ENCODE measurements around the gene RASIP1. TPM values are rescaled to one million over a fixed set of nuclear protein-coding genes. Genes with fewer than 3 reads are reported as not detected.

RASIP1 gene
- total RNA-seq, 1 experiment from 2014 or later, result 0.51 TPM

DNA sequence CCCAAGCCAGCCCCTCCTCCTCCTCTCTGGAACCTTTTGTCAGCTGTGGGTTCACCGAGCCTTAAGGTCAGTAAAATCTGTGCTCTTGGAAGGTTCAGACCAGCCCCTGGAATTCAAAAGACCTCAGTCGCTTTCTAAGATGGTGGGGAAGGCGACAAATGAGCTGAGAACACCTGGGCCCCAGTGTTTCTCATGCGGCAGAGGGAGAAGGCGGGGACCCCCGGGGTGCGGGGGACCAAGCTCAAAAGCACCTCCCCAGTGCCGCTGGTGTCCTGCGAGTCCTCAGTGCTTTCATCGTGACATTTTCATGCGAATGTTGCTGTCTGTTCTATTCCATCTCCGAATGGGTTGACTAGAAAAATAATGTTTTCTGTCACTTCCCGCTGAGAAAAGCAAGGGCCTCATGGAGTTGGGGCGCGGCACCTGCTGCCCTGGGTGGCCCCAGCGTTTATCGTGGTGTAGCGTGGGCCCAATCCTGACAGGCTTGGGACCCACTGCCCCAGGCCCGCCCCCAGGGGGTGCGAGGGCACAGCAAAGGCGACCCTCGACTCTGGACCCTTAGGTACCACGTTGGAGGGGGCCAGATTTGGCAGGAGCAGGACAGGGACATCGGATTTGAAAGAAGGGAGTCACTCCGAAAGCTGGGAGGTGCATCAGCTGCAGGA, 66.8 kb downstream of the RASIP1 start:
- BruUV-seq (replicated peaks), result no TSS peak

DNA sequence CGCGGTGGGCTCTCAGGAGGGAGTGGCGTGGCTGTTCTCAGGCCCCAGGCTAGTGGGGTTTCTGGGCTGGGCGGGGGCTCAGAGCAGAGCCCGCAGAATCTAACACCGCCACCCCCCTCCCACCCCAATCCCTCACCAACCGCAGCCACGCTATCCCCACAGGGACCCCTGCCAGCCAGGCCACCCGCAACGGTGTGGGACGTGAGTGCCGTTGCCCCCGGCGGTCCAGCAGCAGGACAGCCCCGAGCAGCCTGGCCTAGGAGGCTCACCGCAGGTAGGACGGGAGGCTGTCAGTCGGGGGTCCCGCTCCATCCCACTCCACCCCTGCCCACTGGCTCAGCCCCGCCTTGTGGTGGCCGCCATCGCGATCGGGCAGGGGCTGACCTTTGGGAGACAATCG, 67.4 kb downstream of the RASIP1 start, which contains the start of gene NTN5:
TSS of gene NTN5 (minus strand) at position 24 of the 400 bp plus-strand sequence. CDS start 2,031 bp downstream, outside the sequence.
- POLR2A ChIA-PET (ENCODE audit: unreplicated experiment), result no interaction called here
- CTCF ChIA-PET, result no interaction called here
- no peaks in the 10 kb centered on the region for H4K20me1 ChIP-seq (ENCODE audit: low read length)

More for the DNA sequence above, 66.8 kb downstream of the RASIP1 start:
- ATAC-seq, result no peak
- DNase-seq, result no peak
- POLR2A ChIA-PET (ENCODE audit: unreplicated experiment), result no interaction called here
- Histone ChIP-seq H3K9me3 (ENCODE audit: low read length) (no peaks in the 10 kb centered on the region), H3K4me2 (ENCODE audit: low read length) (no peak overlapping the region), H3K9ac (ENCODE audit: low read length) (no peak overlapping the region), H3K4me1 (ENCODE audit: insufficient read depth, low read length) (no peaks in the 10 kb centered on the region), H3K79me2 (ENCODE audit: low read length) (no peaks in the 10 kb centered on the region), H3K27me3 (ENCODE audit: low read length) (no peaks in the 10 kb centered on the region), H3F3A (ENCODE audit: low read length, unreplicated experiment) (no peaks in the 10 kb centered on the region), H2AFZ (ENCODE audit: low read length) (no peak overlapping the region), H3K9me2 (replicated peaks; ENCODE audit: low read length) (no peaks in the 10 kb centered on the region), H3K4me3 (ENCODE audit: low read length) (no peak overlapping the region), H4K20me1 (ENCODE audit: low read length) (no peaks in the 10 kb centered on the region), H3K27ac (ENCODE audit: low read length) (no peak overlapping the region), H3K36me3 (ENCODE audit: low read depth, low read length) (no peaks in the 10 kb centered on the region)
- intact Hi-C loops (cut with micrococcal nuclease), result no loop called here
- TF ChIP-seq, protein P1, sequence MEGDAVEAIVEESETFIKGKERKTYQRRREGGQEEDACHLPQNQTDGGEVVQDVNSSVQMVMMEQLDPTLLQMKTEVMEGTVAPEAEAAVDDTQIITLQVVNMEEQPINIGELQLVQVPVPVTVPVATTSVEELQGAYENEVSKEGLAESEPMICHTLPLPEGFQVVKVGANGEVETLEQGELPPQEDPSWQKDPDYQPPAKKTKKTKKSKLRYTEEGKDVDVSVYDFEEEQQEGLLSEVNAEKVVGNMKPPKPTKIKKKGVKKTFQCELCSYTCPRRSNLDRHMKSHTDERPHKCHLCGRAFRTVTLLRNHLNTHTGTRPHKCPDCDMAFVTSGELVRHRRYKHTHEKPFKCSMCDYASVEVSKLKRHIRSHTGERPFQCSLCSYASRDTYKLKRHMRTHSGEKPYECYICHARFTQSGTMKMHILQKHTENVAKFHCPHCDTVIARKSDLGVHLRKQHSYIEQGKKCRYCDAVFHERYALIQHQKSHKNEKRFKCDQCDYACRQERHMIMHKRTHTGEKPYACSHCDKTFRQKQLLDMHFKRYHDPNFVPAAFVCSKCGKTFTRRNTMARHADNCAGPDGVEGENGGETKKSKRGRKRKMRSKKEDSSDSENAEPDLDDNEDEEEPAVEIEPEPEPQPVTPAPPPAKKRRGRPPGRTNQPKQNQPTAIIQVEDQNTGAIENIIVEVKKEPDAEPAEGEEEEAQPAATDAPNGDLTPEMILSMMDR (conservative IDR thresholded peaks at IDR 0.05; ENCODE audit: low read depth, low read length), result no peak
- TF ChIP-seq EZH2 (IDR thresholded peaks at IDR 0.05; ENCODE audit: low read length, unreplicated experiment) (no peak), EZH2phosphoT487 (IDR thresholded peaks at IDR 0.05; ENCODE audit: borderline replicate concordance, low read length) (no peak)
- CTCF ChIA-PET, result interaction anchor here (0.8 kb wide), 1 partner anchor 26 kb away, joined by 3 read pairs; no protein-coding TSS in a partner anchor

More for the DNA sequence above, 67.4 kb downstream of the RASIP1 start, which contains the start of gene NTN5:
- H3K36me3 ChIP-seq (ENCODE audit: low read depth, low read length), result no peaks in the 10 kb centered on the region
- H3K4me2 ChIP-seq (ENCODE audit: low read length), result no peak within 1 kb of the TSS
- H3K27me3 ChIP-seq (ENCODE audit: low read length), result no peaks in the 10 kb centered on the region
- H3K9me3 ChIP-seq (ENCODE audit: low read length), result no peaks in the 10 kb centered on the region
- BruUV-seq (replicated peaks), result no TSS peak
- no peaks in the 10 kb centered on the region for H3K79me2 ChIP-seq (ENCODE audit: low read length)
- H3K9me2 ChIP-seq (replicated peaks; ENCODE audit: low read length), result no peaks in the 10 kb centered on the region
- DNase-seq (no peak), ATAC-seq (no peak)
- no peak within 1 kb of the TSS for H2AFZ ChIP-seq (ENCODE audit: low read length)
- no peak within 1 kb of the TSS for H3K4me3 ChIP-seq (ENCODE audit: low read length)
- no peak within 1 kb of the TSS for H3K27ac ChIP-seq (ENCODE audit: low read length)
- H3F3A ChIP-seq (ENCODE audit: low read length, unreplicated experiment), result no peaks in the 10 kb centered on the region
- no peak within 1 kb of the TSS for H3K9ac ChIP-seq (ENCODE audit: low read length)
- H3K4me1 ChIP-seq (ENCODE audit: insufficient read depth, low read length), result no peaks in the 10 kb centered on the region
- intact Hi-C loops (cut with micrococcal nuclease), result no loop called here
- TF ChIP-seq EZH2phosphoT487 (IDR thresholded peaks at IDR 0.05; ENCODE audit: borderline replicate concordance, low read length) (no peak), EZH2 (IDR thresholded peaks at IDR 0.05; ENCODE audit: low read length, unreplicated experiment) (no peak)
- TF ChIP-seq, protein P1 (conservative IDR thresholded peaks at IDR 0.05; ENCODE audit: low read depth, low read length), result no peak

All from PC-3 (cell line).